ENCODE measurements around the gene GATA5.

The GATA5 gene

GRCh38 chr20:62416651-62417637 lies 58.9 kb downstream of the GATA5 start:
- DNase-seq (ENCODE audit: low read depth), result no peak

DNA sequence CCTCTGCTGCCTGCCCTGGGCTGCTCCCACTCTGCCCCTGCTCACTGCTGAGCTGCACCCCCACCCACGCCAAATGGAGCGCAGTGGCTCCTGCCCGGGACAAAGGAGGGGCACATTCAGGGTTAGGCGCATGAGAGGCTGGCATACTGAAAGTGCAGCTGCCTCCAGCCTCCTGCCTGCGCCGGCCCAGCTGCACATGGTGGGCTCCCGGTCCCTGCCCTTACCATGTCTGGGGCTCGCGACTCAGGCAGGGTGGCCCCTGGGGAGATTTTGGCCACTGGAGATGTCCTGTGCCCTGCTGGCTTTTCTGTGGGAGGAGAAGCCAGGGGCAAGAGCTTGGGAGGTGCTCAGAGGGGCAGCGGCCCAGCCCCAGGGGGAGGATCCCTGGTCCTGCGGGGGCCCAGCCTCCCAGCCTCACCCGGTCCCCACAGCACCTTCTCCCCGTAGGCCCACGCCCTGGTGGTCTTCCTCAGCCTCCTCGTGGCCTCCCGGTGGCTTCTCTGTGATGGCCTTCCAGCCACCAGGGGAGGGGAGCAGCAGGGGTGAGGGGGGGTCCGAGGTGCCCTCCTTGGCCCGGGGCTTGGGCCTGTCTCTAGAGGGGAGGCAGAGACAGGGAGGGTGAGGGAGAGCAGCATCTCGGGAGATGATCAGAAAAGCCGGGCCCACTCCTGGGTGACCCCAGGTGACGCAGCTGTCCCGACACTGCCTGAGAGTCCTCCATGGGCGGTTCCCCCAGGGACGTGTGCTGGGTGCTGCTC lies 60.3 kb downstream of the GATA5 start:
- DNase-seq (ENCODE audit: low read depth), result no peak

GRCh38 chr20:62413896-62414481 lies 61.8 kb downstream of the GATA5 start:
- DNase-seq (ENCODE audit: low read depth), result no peak

Measured in GM04503 (cell line).